Measurements from ENCODE around the gene PPP1R9A.

Gene PPP1R9A

GRCh38 chr7:94957061-94957460 lies 49.7 kb downstream of the PPP1R9A start:
- POLR2A ChIA-PET: no interaction called here
- TF ChIP-seq CTCF (IDR thresholded peaks at IDR 0.05; ENCODE audit: insufficient read depth, low read length, missing control alignments): no peak
- DNase-seq (ENCODE audit: low read depth, low spot score): no peak
- H3K4me3 ChIP-seq (ENCODE audit: low read depth, low read length): no peak overlapping the region
- CTCF ChIA-PET: no interaction called here

DNA sequence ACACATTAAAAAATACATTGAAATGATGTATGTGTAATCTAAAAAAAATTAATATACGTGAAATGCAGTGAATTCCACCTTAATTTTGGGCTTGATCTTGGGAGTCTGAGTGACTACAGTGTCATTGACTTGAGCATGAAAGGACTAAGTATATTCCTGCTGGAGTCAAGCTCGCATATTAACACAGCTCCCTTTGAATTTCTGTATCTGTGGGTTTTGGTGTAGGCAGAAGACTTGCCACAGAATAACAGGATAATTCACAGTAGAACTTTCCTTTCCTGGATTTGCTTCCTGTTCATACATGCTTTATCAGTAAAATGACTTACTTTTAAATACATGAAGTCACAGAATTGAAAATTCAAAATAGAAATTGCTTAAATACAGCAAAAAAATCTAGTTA lies 55.3 kb downstream of the PPP1R9A start:
- POLR2A ChIA-PET: no interaction called here
- no peak for TF ChIP-seq CTCF (IDR thresholded peaks at IDR 0.05; ENCODE audit: insufficient read depth, low read length, missing control alignments)

GRCh38 chr7:94969434-94970084 lies 62.2 kb downstream of the PPP1R9A start:
- no peak for DNase-seq (ENCODE audit: low read depth, low spot score)
- H3K4me3 ChIP-seq (ENCODE audit: low read depth, low read length): no peak overlapping the region
- no peak for TF ChIP-seq CTCF (IDR thresholded peaks at IDR 0.05; ENCODE audit: insufficient read depth, low read length, missing control alignments)
- POLR2A ChIA-PET: no interaction called here
- CTCF ChIA-PET: no interaction called here

More for the DNA sequence above, 55.3 kb downstream of the PPP1R9A start:
- H3K4me3 ChIP-seq (ENCODE audit: low read depth, low read length): no peak overlapping the region
- CTCF ChIA-PET: no interaction called here
- DNase-seq (ENCODE audit: low read depth, low spot score): no peak

GRCh38 chr7:94970085-94970576 lies 62.7 kb downstream of the PPP1R9A start:
- ChIA-PET POLR2A (no interaction called here), CTCF (no interaction called here)
- no peak for TF ChIP-seq CTCF (IDR thresholded peaks at IDR 0.05; ENCODE audit: insufficient read depth, low read length, missing control alignments)
- H3K4me3 ChIP-seq (ENCODE audit: low read depth, low read length): no peak overlapping the region
- DNase-seq (ENCODE audit: low read depth, low spot score): no peak

GRCh38 chr7:94971051-94971867 lies 63.9 kb downstream of the PPP1R9A start:
- H3K4me3 ChIP-seq (ENCODE audit: low read depth, low read length): no peak overlapping the region
- no peak for DNase-seq (ENCODE audit: low read depth, low spot score)
- CTCF ChIA-PET: no interaction called here
- POLR2A ChIA-PET: interaction anchor here (0.5 kb wide), 1 partner anchor 124 kb away, joined by 3 read pairs; no protein-coding TSS in a partner anchor
- no peak for TF ChIP-seq CTCF (IDR thresholded peaks at IDR 0.05; ENCODE audit: insufficient read depth, low read length, missing control alignments)

DNA sequence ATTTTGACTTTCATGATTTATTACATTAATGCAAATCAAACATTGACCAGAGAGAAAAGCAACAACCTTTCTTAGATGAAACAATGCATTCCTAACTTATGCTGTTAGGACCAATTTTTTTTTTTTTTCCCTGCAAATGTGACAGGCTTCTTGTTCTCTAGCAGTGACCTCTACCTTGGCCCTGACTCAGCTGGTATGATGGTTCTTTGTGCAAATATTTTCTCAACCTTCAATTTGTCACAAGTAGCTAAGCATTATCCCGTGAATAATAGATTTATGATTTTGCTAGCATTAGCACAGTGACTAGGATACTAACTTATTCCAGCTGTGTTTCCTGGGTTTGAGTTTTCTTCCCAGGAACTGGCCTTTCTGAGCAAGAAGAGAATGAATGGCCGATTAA lies 64.9 kb downstream of the PPP1R9A start:
- ChIA-PET POLR2A (no interaction called here), CTCF (no interaction called here)
- DNase-seq (ENCODE audit: low read depth, low spot score): no peak
- TF ChIP-seq CTCF (IDR thresholded peaks at IDR 0.05; ENCODE audit: insufficient read depth, low read length, missing control alignments): no peak
- H3K4me3 ChIP-seq (ENCODE audit: low read depth, low read length): no peak overlapping the region
